Endothelial cell of umbilical vein (primary cell): Measurements from ENCODE around the gene C12orf42. TPM values are rescaled to one million over a fixed set of nuclear protein-coding genes. Genes with fewer than 3 reads are reported as not detected.
"Not testable (repeated sequence)": the region's sequence is repeated elsewhere in the genome, so short reads cannot be mapped to it uniquely, and the experiment has no call there.

Experiments used
- BruUV-seq: library from RNA; stranded (reverse); fragments of 400-500 nt; replicated peaks from 2 replicates; lab custom pipeline; 2021; lab: Mats Ljungman, UMichigan
- CTCF ChIA-PET: fragments of 300-600, 350-600 bp; sonication (Branson Sonifier 250); formaldehyde crosslinking; loops from one replicate; lab custom pipeline; 2021; ENCODE audit warnings: antibody characterized with exemption, inconsistent platforms; lab: Charles Lee
- POLR2A ChIA-PET: fragments of 300-600, 350-600 bp; sonication (Branson Sonifier 250); formaldehyde crosslinking; loops from one replicate; lab custom pipeline; 2021; ENCODE audit warnings: antibody characterized with exemption, inconsistent platforms; lab: Charles Lee
- DNase-seq: peaks from one replicate; pipeline ENCODE4 v3.0.0-alpha.2; 2011; ENCODE audit warnings: low read depth, low spot score
- FAIRE-seq: peaks from 2 replicates; lab custom pipeline; 2011; peaks lifted over from hg19 to GRCh38; lab: Jason Lieb, UNC
- H2AFZ ChIP-seq: 2 replicates; pipeline ENCODE4 v1.6.0; 2012; ENCODE audit warnings: low read depth, low read length, control low read depth, inconsistent platforms
- H3K27ac ChIP-seq: 2 replicates; pipeline ENCODE4 v1.5.1; 2011; ENCODE audit warnings: low read depth, mild to moderate bottlenecking, control low read depth, low read length, moderate library complexity; ENCODE audit not compliant: insufficient read depth
- H3K27me3 ChIP-seq, 2 experiments: 2 replicates each; pipeline versions ENCODE4 v1.6.0 to v1.6.1; 2011; ENCODE audit warnings: low read length in 2 of 2, mixed read lengths in 1 of 2; ENCODE audit not compliant: control insufficient read depth in 2 of 2, insufficient read depth in 2 of 2
- H3K36me3 ChIP-seq, 2 experiments: 2 replicates in 1 of 2; 3 replicates in 1 of 2; pipeline ENCODE4 v1.5.1; 2011; ENCODE audit warnings: low read length in 2 of 2, mild to moderate bottlenecking in 1 of 2, moderate library complexity in 1 of 2; ENCODE audit not compliant: control insufficient read depth in 2 of 2, insufficient read depth in 2 of 2; ENCODE audit errors: extremely low read depth in 1 of 2
- H3K4me1 ChIP-seq: 3 replicates; pipeline ENCODE4 v1.5.1; 2011; ENCODE audit warnings: mild to moderate bottlenecking, low read length; ENCODE audit not compliant: control insufficient read depth, insufficient read depth; ENCODE audit errors: extremely low read depth
- H3K4me2 ChIP-seq: 2 replicates; pipeline ENCODE4 v1.6.1; 2011; ENCODE audit warnings: low read length, control low read depth, mixed read lengths; ENCODE audit not compliant: insufficient read depth
- H3K4me3 ChIP-seq, 3 experiments: fragments of 200-600 bp in 1 of 3; sonication (generic), shearing (Covaris generic) in 1 of 3; replicated peaks in 1 of 3; 2 replicates each; pipeline ENCODE4 v1.5.1; 2011 to 2016; ENCODE audit warnings: control low read depth in 3 of 3, low read length in 3 of 3, mild to moderate bottlenecking in 2 of 3, inconsistent platforms in 1 of 3, low read depth in 1 of 3, moderate library complexity in 1 of 3; ENCODE audit not compliant: insufficient read depth in 1 of 3
- H3K79me2 ChIP-seq: 2 replicates; pipeline ENCODE4 v1.6.0; 2012; ENCODE audit warnings: low read length, inconsistent platforms; ENCODE audit not compliant: control insufficient read depth, insufficient read depth
- H3K9ac ChIP-seq: replicated peaks from 2 replicates; pipeline ENCODE3; 2011; ENCODE audit warnings: low read length, control low read depth; ENCODE audit not compliant: insufficient read depth; ENCODE audit errors: extremely low read depth
- H3K9me1 ChIP-seq: replicated peaks from 3 replicates; pipeline ENCODE4 v1.6.0; 2011; ENCODE audit warnings: mild to moderate bottlenecking, low read length; ENCODE audit not compliant: control insufficient read depth, insufficient read depth; ENCODE audit errors: extremely low read depth
- H3K9me3 ChIP-seq: replicated peaks from 2 replicates; pipeline ENCODE4 v1.5.1; 2012; ENCODE audit warnings: low read length, inconsistent platforms; ENCODE audit not compliant: control insufficient read depth, insufficient read depth
- H4K20me1 ChIP-seq: replicated peaks from 2 replicates; pipeline ENCODE3; 2011; ENCODE audit warnings: mild to moderate bottlenecking, low read length; ENCODE audit not compliant: control insufficient read depth, insufficient read depth; ENCODE audit errors: extremely low read depth
- EZH2 ChIP-seq: IDR thresholded peaks from 2 replicates; pipeline ENCODE4 v1.6.1; 2012; ENCODE audit warnings: borderline replicate concordance, low read depth, mild to moderate bottlenecking, moderate library complexity, low read length, inconsistent platforms; ENCODE audit not compliant: severe bottlenecking
- FOS ChIP-seq: IDR thresholded peaks from 2 replicates; pipeline ENCODE4 v1.6.1; 2011; ENCODE audit warnings: mild to moderate bottlenecking, low read length, moderate library complexity, borderline replicate concordance; ENCODE audit not compliant: insufficient read depth
- GATA2 ChIP-seq: IDR thresholded peaks from 2 replicates; pipeline ENCODE4 v1.7.0; 2011; ENCODE audit warnings: low read depth, mild to moderate bottlenecking, moderate library complexity, mixed read lengths, low read length; ENCODE audit not compliant: insufficient read length, insufficient read depth
- JUN ChIP-seq: IDR thresholded peaks from 2 replicates; pipeline ENCODE4 v1.6.1; 2011; ENCODE audit warnings: borderline replicate concordance, low read depth; ENCODE audit not compliant: insufficient read length, insufficient read depth
- MYC ChIP-seq: IDR thresholded peaks from one replicate; pipeline ENCODE4 v1.6.1; 2011; ENCODE audit warnings: mild to moderate bottlenecking, low read depth, low read length
- POLR2A ChIP-seq: IDR thresholded peaks from 2 replicates; pipeline ENCODE4 v1.6.1; 2012; ENCODE audit warnings: low read depth, mild to moderate bottlenecking, control low read depth, low read length
- POLR2AphosphoS5 ChIP-seq: IDR thresholded peaks from 2 replicates; pipeline ENCODE4 v1.6.1; 2012; ENCODE audit warnings: low read depth, mild to moderate bottlenecking, control low read depth, low read length, moderate library complexity; ENCODE audit not compliant: insufficient read depth
- dilution Hi-C: fragments of 300-500 bp; cut with MboI; formaldehyde crosslinking; loops from one replicate; pipeline ENCODE4 v1.15.0; 2019; ENCODE audit warnings: low sequenced_read_pairs; ENCODE audit not compliant: extremely low pct_ligation_motif_present
- intact Hi-C: fragments of 100-400 bp; cut with micrococcal nuclease; formaldehyde crosslinking; loops from one replicate; pipeline ENCODE4 v1.10.0; 2022
- polyA plus RNA-seq, 4 experiments: library from polyadenylated mRNA; depleted of rRNA in 3 of 4; stranded (reverse) in 3 of 4; unstranded in 1 of 4; fragments of >200 nt; gene quantifications; 2 replicates each; pipeline versions ENCODE4 v1.2.1 to v1.2.3, GENCODE V29; 2011 to 2012; ENCODE audit warnings: missing spikeins in 1 of 4
- total RNA-seq: library from RNA; stranded (reverse); gene quantifications from 2 replicates; pipeline ENCODE4 v1.2.3, GENCODE V29; 2021
- TF ChIP-seq, protein P1 (sequence below), 2 donors: IDR thresholded peaks; 1 replicate in 1 of 2; 2 replicates in 1 of 2; pipeline ENCODE4 v1.5.1; 2011; ENCODE audit warnings: low read length in 2 of 2, mild to moderate bottlenecking in 2 of 2, moderate library complexity in 2 of 2, control low read depth in 1 of 2, inconsistent platforms in 1 of 2, low read depth in 1 of 2; ENCODE audit not compliant: insufficient read depth in 1 of 2; ENCODE audit errors: extremely low read depth in 1 of 2
- TF ChIP-seq, protein P2 (sequence below): IDR thresholded peaks from 2 replicates; pipeline ENCODE4 v1.6.1; 2011; ENCODE audit not compliant: insufficient read depth, insufficient read length

Gene C12orf42
- total and polyA plus RNA-seq, 2 donors (not counting 3 experiments of a cell fraction or from before 2014, with no cell fraction given): not detected

DNA sequence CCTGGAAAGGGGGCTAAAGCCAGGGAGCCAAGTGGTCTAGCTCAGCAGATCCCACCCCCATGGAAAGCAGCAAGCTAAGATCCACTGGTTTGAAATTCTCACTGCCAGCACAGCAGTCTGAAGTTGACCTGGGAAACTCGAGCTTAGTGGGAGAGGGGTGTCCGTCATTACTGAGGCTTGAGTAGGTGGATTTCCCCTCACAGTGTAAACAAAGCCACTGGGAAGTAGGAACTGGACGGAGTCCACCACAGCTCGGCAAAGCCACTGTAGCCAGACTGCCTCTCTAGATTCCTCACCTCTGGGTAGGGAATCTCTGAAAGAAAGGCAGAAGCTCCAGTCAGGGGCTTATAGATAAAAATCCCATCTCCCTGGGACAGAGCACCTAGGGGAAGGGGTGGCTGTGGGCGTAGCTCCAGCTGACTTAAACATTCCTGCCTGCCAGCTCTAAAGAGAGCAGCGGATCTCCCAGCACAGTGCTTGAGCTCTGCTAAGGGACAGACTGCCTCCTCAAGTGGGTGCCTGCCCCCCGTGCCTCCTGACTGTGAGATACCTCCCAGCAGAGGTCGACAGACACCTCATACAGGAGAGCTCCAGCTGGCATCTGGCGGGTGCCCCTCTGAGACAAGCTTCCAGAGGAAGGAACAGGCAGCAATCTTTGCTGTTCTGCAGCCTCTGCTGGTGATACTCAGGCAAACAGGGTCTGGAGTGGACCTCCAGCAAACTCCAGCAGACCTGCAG lies 70.8 kb downstream of the C12orf42 start:
- intact Hi-C loops, CTCF ChIA-PET: not testable (repeated sequence)

DNA sequence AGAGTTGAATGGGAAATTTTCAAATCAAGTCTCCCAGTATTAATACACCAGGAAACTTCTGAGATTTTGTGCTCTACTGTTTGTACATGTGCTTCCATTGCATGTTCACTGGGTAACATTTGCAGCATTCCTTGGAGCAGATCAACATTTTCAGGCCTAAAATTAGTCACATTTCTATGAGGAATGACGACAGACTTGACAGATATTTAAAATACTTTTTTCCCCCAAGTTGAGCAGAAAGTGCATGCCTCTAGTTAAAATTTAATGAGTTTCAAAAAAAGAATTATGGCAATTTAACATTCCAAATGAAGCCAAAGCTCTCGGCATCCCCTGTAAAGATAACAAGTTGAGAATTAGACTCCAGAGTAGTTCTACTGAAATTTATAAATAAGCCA lies 72.3 kb downstream of the C12orf42 start:
- H3K4me3 ChIP-seq: no peak overlapping the region
- ChIA-PET POLR2A (no interaction called here), CTCF (no interaction called here)
- H3K9me3 ChIP-seq: peaks cover 2% of the 10 kb centered on the region
- FAIRE-seq: no peak
- no peak overlapping the region for H3K4me2 ChIP-seq
- H3K4me1 ChIP-seq: no peaks in the 10 kb centered on the region
- H3K27me3 ChIP-seq: no peaks in the 10 kb centered on the region
- no peak for DNase-seq
- no peak overlapping the region for H3K9ac ChIP-seq
- H3K79me2 ChIP-seq: no peaks in the 10 kb centered on the region
- H3K27ac ChIP-seq: no peak overlapping the region
- dilution Hi-C loops: no loop called here
- TF ChIP-seq GATA2 (no peak), JUN (no peak), EZH2 (no peak), FOS (no peak), MYC (no peak), POLR2AphosphoS5 (no peak), POLR2A (no peak)
- TF ChIP-seq, protein P1, sequence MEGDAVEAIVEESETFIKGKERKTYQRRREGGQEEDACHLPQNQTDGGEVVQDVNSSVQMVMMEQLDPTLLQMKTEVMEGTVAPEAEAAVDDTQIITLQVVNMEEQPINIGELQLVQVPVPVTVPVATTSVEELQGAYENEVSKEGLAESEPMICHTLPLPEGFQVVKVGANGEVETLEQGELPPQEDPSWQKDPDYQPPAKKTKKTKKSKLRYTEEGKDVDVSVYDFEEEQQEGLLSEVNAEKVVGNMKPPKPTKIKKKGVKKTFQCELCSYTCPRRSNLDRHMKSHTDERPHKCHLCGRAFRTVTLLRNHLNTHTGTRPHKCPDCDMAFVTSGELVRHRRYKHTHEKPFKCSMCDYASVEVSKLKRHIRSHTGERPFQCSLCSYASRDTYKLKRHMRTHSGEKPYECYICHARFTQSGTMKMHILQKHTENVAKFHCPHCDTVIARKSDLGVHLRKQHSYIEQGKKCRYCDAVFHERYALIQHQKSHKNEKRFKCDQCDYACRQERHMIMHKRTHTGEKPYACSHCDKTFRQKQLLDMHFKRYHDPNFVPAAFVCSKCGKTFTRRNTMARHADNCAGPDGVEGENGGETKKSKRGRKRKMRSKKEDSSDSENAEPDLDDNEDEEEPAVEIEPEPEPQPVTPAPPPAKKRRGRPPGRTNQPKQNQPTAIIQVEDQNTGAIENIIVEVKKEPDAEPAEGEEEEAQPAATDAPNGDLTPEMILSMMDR (IDR thresholded peaks at IDR 0.05; ENCODE audit: extremely low read depth in 1 of 2, insufficient read depth in 1 of 2, low read depth in 1 of 2, low read length in 2 of 2): no peak
- TF ChIP-seq, protein P2, sequence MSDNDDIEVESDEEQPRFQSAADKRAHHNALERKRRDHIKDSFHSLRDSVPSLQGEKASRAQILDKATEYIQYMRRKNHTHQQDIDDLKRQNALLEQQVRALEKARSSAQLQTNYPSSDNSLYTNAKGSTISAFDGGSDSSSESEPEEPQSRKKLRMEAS: no peak
- intact Hi-C loops: no loop called here
- no peak overlapping the region for H2AFZ ChIP-seq
- H4K20me1 ChIP-seq: no peaks in the 10 kb centered on the region
- no peaks in the 10 kb centered on the region for H3K36me3 ChIP-seq
- BruUV-seq: no TSS peak
- no peaks in the 10 kb centered on the region for H3K9me1 ChIP-seq

More for the DNA sequence above, 70.8 kb downstream of the C12orf42 start:
- H3K4me2 ChIP-seq, H3K4me3 ChIP-seq, H3K27me3 ChIP-seq, H3K9me1 ChIP-seq, H3K4me1 ChIP-seq, H3K9ac ChIP-seq, H3K27ac ChIP-seq, dilution Hi-C loops, H3K79me2 ChIP-seq, POLR2A ChIA-PET, DNase-seq, H4K20me1 ChIP-seq, FAIRE-seq, H3K9me3 ChIP-seq, H3K36me3 ChIP-seq, H2AFZ ChIP-seq, BruUV-seq: not testable (repeated sequence)
